Embryonic facial prominence (tissue), 1 donor: ENCODE data around the gene HDAC8.
"Not testable (repeated sequence)": the region's sequence is repeated elsewhere in the genome, so short reads cannot be mapped to it uniquely, and the experiment has no call there.

ENCODE experiments used
- DNase-seq: peaks from one replicate; pipeline ENCODE4 v3.0.0-alpha.2; 2016; ENCODE audit errors: extremely low spot score

The HDAC8 gene

GRCh38 chrX:72461766-72462165 is 110.9 kb downstream of the HDAC8 start:
- no peak for DNase-seq

GRCh38 chrX:72461288-72461687 is 111.4 kb downstream of the HDAC8 start:
- DNase-seq = no peak

- no peak for DNase-seq
These were observed 111.9 kb downstream of the HDAC8 start for GRCh38 chrX:72460715-72461114.

DNA sequence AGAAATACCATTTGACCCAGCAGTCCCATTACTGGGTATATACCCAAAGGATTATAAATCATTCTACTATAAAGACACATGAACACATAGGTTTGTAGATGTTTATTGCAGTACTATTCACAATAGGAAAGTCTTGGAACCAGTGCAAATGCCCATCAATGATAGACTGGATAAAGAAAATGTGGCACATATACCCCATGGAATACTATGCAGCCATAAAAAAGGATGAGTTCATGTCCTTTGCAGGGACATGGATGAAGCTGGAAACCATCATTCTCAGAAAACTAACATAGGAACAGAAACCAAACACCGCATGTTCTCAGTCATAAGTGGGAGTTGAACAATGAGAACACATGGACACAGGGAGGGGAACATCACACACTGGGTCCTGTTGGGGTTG is 123.6 kb downstream of the HDAC8 start:
- DNase-seq = not testable (repeated sequence)

DNA sequence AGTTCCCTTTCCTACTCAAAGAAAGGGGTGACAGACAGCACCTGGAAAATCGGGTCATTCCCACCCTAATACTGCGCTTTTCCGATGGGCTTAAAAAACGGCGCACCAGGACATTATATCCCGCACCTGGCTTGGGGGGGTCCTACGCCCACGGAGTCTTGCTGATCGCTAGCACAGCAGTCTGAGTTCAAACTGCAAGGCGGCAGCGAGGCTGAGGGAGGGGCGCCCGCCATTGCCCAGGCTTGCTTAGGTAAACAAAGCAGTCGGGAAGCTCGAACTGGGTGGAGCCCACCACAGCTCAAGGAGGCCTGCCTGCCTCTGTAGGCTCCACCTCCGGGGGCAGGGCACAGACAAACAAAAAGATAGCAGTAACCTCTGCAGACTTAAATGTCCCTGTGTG is 131.9 kb downstream of the HDAC8 start:
- not testable (repeated sequence) for DNase-seq

- DNase-seq = no peak
These were observed 136.6 kb downstream of the HDAC8 start for GRCh38 chrX:72436010-72436409.

GRCh38 chrX:72430405-72430968 is 142.2 kb downstream of the HDAC8 start:
- DNase-seq = no peak

GRCh38 chrX:72421797-72422196 is 150.8 kb downstream of the HDAC8 start:
- DNase-seq = no peak

GRCh38 chrX:72409993-72410392 is 162.7 kb downstream of the HDAC8 start:
- DNase-seq = no peak

- DNase-seq = no peak
These were observed 163.8 kb downstream of the HDAC8 start for GRCh38 chrX:72408885-72409284.

GRCh38 chrX:72405136-72405535 is 167.5 kb downstream of the HDAC8 start:
- not testable (repeated sequence) for DNase-seq

GRCh38 chrX:72402614-72403013 is 170.0 kb downstream of the HDAC8 start:
- DNase-seq = no peak

GRCh38 chrX:72399816-72400215 is 172.8 kb downstream of the HDAC8 start:
- DNase-seq = no peak

DNA sequence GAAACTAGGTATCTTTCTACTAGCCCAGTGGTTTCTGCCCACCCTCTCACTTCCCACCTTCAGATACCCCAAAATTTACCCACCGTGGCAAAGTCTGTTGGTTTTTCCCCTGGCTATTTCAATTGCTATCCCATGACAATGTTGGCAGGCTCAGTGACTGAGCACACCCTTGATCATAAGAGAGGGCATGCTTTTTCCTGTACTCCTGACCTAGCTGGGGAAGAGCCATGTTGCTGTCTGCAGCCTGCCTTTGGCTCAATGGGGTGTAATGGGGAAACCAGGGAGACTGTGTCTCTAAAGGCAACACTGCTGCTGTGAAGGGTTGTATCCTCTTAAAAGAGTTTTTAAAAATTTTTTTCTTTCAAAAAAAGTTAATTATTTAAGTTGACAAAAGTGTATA is 176.5 kb downstream of the HDAC8 start:
- no peak for DNase-seq

GRCh38 chrX:72395237-72395636 is 177.4 kb downstream of the HDAC8 start:
- no peak for DNase-seq

DNA sequence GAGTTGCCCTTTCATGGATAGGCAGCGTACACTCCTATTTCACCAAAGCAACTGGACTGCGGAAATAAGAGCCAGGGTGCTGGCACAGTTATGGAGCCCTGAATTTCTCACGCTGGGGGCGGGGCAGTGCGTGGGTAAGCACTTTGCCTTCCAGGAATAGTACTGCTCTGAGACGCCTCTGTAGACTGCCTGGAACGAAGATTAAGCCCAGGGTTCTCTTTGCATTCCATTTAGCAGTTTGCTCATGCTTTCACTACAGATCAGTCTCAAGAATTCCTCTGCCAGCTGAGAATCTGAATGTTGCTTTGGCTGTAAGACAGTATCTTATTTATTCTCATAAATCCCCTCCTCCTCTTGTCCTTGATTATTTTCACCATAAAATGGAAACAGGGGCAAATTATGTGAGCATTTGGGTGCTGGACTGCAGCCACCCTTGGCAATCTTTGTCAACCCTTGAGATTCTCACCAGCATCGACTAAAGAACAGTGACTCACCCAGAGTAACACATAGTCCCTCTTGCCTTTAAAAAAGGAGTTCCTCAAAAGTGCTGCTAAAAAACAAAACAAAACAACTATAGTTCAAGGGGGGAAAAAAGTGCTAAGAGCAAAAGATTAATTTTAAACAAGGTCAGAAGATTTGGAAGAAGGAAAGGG is 178.0 kb downstream of the HDAC8 start:
- DNase-seq = no peak

DNA sequence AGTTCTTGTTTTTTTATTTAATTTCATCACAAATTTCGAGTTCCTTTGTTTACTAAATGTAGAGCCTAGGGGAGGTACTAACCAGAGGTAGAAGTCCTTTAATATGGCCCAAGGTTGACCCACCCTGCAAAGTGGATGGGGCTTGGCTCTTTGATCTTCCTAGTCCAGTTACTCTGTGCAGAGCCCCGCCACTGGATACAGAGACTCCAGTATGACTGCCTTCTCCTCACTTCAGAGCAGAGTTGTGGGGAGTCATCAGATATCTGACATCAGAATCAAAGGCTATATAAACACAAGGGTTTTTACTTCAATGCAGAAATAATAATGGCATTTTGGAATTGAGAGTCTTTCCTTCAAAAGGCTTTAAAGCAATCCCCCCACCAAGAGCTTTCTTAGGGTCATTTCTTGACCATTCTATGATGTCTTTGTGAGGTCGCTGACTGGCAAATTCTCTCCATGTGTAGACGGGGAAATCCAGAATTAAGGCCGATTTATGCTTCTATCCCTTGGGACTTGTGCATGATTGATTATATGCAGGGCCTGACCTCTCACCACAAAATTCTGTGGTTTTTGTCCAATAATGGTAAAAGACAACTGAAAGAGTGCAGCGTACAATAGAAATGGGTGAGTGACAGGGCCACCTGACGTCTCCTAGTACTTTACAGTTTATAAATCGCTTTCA is 178.7 kb downstream of the HDAC8 start:
- DNase-seq = no peak

DNA sequence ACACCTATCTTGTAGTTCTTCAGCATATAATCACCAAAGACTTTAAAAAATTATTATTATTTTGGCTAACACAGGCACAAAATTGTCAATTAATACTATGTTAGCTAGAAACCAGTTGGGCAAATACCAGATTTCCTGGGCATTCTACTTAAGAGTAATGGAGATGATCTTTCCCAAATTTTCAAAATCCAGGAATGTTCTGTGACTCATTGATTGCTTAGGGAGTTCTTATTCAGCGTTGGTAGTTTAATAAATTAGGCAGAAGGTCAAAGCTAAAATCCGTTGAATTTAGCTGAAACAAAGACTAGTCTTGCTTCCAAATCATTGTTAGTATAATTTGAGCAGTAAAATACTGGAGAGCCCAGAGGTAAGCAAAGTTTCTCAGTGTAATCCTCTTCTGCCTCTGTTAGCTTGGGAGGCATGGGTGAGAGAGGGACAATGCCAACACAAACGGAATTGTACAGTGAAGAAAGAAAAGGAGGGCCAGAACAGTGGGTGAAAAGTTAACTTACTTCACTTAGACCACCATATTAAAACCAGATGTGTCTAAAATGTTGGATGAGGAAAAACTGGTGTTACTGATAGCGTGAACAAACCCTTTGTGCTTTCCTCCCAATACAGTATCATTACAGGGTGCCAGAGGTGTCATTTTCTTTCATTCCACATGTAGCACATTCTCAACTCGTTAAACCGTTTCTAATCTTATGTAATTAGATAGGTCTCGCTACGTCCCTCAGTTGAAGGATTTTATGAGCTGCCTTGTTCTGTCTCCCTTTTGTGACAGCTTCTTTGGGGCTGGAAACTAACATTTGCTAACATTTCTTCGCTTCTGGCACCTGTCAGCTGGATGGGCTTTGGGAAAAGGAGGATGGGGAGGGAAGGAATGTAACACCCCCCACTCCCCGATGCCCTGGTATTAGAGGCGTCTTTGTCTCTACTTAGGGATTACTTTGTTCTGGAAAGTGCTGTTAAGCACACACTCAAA is 179.5 kb downstream of the HDAC8 start:
- DNase-seq = no peak

GRCh38 chrX:72392042-72392441 is 180.6 kb downstream of the HDAC8 start:
- DNase-seq = no peak

GRCh38 chrX:72387247-72387646 is 185.4 kb downstream of the HDAC8 start:
- no peak for DNase-seq

DNA sequence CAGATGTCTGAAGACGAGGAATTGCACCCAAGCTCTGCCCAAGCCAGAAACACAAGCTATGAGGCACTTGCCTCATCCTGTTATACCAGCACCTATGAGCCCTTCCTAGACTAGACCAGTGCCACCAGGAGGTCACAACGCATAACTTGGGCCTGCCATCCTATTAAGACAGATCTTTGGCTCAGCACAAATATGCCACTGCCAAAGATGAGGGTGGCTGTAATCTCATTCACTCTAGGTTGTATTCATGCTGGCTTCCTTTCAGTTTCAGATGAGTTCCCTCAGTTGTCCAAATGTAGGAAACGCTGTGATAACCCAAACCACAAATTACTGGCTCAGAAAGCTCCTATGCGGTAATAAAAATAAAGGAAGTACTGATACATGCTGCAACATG is 190.4 kb downstream of the HDAC8 start:
- DNase-seq = no peak
